Fibroblast of lung (primary cell): ENCODE data around the gene ZDHHC13. TPM values are rescaled to one million over a fixed set of nuclear protein-coding genes. Genes with fewer than 3 reads are reported as not detected.
A peak's percentile ranks its signal among the peaks of the same experiment; 100 is the strongest.
"Not testable (repeated sequence)": the region's sequence is repeated elsewhere in the genome, so short reads cannot be mapped to it uniquely, and the experiment has no call there.

ENCODE experiments used
- DNase-seq, 2 donors: peaks; one replicate each; pipeline versions ENCODE4 v3.0.0 to v3.0.0-alpha.2; 2010; ENCODE audit warnings: low read depth in 2 of 2
- H2AFZ ChIP-seq: 2 replicates; pipeline ENCODE4 v1.5.1; 2012; ENCODE audit warnings: low read length, control low read depth, inconsistent platforms
- H3K27ac ChIP-seq: 2 replicates; pipeline ENCODE4 v1.5.1; 2011; ENCODE audit warnings: low read length, control low read depth; ENCODE audit not compliant: insufficient read depth
- H3K27me3 ChIP-seq: 2 replicates; pipeline ENCODE4 v1.5.1; 2011; ENCODE audit warnings: mild to moderate bottlenecking, low read length; ENCODE audit not compliant: control insufficient read depth, insufficient read depth
- H3K36me3 ChIP-seq: 2 replicates; pipeline ENCODE4 v1.5.1; 2011; ENCODE audit warnings: low read length; ENCODE audit not compliant: control insufficient read depth, insufficient read depth
- H3K4me1 ChIP-seq: 2 replicates; pipeline ENCODE4 v1.5.1; 2011; ENCODE audit warnings: low read length; ENCODE audit not compliant: control insufficient read depth, insufficient read depth; ENCODE audit errors: extremely low read depth
- H3K4me2 ChIP-seq: 2 replicates; pipeline ENCODE4 v1.5.1; 2011; ENCODE audit warnings: low read length, control low read depth; ENCODE audit not compliant: insufficient read depth; ENCODE audit errors: extremely low read depth
- H3K4me3 ChIP-seq, 4 experiments: fragments of 200-600 bp in 1 of 4; sonication (generic) in 1 of 4; replicated peaks in 1 of 4; 2 replicates each; pipeline ENCODE4 v1.5.1; 2011 to 2016; ENCODE audit warnings: low read length in 4 of 4, low read depth in 3 of 4, mild to moderate bottlenecking in 3 of 4, control low read depth in 2 of 4, inconsistent platforms in 1 of 4, mixed read lengths in 1 of 4; ENCODE audit not compliant: insufficient read depth in 1 of 4; ENCODE audit errors: control extremely low read depth in 1 of 4
- H3K79me2 ChIP-seq: 2 replicates; pipeline ENCODE4 v1.5.1; 2012; ENCODE audit warnings: mild to moderate bottlenecking, low read length, inconsistent platforms; ENCODE audit not compliant: control insufficient read depth, insufficient read depth
- H3K9ac ChIP-seq: 2 replicates; pipeline ENCODE4 v1.5.1; 2011; ENCODE audit warnings: mild to moderate bottlenecking, low read length, control low read depth; ENCODE audit not compliant: insufficient read depth
- H3K9me3 ChIP-seq: 2 replicates; pipeline ENCODE4 v1.5.1; 2012; ENCODE audit warnings: low read depth, low read length; ENCODE audit not compliant: control insufficient read depth, insufficient read depth
- H4K20me1 ChIP-seq: 2 replicates; pipeline ENCODE4 v1.5.1; 2011; ENCODE audit warnings: low read length; ENCODE audit not compliant: control insufficient read depth, insufficient read depth; ENCODE audit errors: extremely low read depth
- EZH2 ChIP-seq: IDR thresholded peaks from 2 replicates; pipeline ENCODE4 v1.5.1; 2012; ENCODE audit warnings: low read length, control low read depth, mild to moderate bottlenecking; ENCODE audit errors: missing control alignments
- polyA plus RNA-seq, 2 donors: library from polyadenylated mRNA; depleted of rRNA in 1 of 2; stranded (reverse) in 1 of 2; unstranded in 1 of 2; fragments of >200 nt; gene quantifications; 2 replicates each; pipeline ENCODE4 v1.2.1, GENCODE V29; 2011 to 2012; ENCODE audit warnings: missing spikeins in 1 of 2
- total RNA-seq: library from RNA; depleted of rRNA; stranded (reverse); fragments of >200 nt; gene quantifications from 2 replicates; pipeline ENCODE4 v1.2.1, GENCODE V29; 2014
- TF ChIP-seq, protein P1 (sequence below), 2 donors: IDR thresholded peaks in 1 of 2; conservative IDR thresholded peaks in 1 of 2; 1 replicate in 1 of 2; 2 replicates in 1 of 2; pipeline ENCODE4 v1.5.1; 2011 to 2012; ENCODE audit warnings: low read length in 2 of 2, control low read depth in 1 of 2, inconsistent platforms in 1 of 2, low read depth in 1 of 2, mild to moderate bottlenecking in 1 of 2

The ZDHHC13 gene
- total and polyA plus RNA-seq, 2 donors (not counting 1 experiment from before 2014, with no cell fraction given) = 11.1 to 16.1 TPM

DNA sequence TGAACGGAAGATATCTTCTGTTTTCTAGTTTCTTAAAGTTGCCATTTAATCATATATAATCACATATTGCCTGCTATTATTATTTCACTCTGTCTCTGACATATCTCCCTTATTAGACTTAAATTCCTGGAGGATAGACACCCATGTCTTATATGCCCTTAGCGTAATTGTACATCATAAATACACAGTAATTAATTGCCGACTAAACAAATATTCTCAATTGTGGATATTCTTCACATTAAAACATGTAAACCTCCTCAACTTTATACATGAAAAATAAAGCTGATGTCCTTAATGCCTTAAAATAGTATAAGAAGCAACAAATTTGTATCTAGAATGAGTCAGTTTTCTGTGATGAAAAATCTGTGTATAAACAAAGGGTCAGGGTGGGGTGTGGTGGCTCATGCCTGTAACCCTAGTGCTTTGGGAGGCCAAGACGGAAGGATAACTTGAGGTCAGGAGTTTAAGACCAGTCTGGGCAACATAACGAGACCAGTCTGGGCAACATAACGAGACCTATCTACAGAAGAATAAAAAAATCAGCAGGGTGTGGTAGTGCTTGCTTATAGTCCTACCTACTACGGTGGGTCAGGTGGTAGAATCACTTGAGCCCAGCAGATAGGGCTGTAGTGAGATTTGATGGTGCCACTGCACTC is 6.1 kb downstream of the ZDHHC13 start:
- Histone ChIP-seq H3K27ac (no peak overlapping the region), H3K4me3 (no peak overlapping the region), H3K79me2 (no peaks in the 10 kb centered on the region), H2AFZ (no peak overlapping the region), H3K9ac (no peak overlapping the region), H3K36me3 (no peaks in the 10 kb centered on the region), H4K20me1 (no peaks in the 10 kb centered on the region), H3K4me1 (no peaks in the 10 kb centered on the region), H3K27me3 (no peaks in the 10 kb centered on the region), H3K4me2 (no peak overlapping the region), H3K9me3 (no peaks in the 10 kb centered on the region)
- TF ChIP-seq, protein P1, sequence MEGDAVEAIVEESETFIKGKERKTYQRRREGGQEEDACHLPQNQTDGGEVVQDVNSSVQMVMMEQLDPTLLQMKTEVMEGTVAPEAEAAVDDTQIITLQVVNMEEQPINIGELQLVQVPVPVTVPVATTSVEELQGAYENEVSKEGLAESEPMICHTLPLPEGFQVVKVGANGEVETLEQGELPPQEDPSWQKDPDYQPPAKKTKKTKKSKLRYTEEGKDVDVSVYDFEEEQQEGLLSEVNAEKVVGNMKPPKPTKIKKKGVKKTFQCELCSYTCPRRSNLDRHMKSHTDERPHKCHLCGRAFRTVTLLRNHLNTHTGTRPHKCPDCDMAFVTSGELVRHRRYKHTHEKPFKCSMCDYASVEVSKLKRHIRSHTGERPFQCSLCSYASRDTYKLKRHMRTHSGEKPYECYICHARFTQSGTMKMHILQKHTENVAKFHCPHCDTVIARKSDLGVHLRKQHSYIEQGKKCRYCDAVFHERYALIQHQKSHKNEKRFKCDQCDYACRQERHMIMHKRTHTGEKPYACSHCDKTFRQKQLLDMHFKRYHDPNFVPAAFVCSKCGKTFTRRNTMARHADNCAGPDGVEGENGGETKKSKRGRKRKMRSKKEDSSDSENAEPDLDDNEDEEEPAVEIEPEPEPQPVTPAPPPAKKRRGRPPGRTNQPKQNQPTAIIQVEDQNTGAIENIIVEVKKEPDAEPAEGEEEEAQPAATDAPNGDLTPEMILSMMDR (conservative IDR thresholded peaks at IDR 0.05 in 1 of 2, IDR thresholded peaks at IDR 0.05 in 1 of 2; ENCODE audit: low read depth in 1 of 2, low read length in 2 of 2) = no peak
- no peak for TF ChIP-seq EZH2
- DNase-seq = no peak

DNA sequence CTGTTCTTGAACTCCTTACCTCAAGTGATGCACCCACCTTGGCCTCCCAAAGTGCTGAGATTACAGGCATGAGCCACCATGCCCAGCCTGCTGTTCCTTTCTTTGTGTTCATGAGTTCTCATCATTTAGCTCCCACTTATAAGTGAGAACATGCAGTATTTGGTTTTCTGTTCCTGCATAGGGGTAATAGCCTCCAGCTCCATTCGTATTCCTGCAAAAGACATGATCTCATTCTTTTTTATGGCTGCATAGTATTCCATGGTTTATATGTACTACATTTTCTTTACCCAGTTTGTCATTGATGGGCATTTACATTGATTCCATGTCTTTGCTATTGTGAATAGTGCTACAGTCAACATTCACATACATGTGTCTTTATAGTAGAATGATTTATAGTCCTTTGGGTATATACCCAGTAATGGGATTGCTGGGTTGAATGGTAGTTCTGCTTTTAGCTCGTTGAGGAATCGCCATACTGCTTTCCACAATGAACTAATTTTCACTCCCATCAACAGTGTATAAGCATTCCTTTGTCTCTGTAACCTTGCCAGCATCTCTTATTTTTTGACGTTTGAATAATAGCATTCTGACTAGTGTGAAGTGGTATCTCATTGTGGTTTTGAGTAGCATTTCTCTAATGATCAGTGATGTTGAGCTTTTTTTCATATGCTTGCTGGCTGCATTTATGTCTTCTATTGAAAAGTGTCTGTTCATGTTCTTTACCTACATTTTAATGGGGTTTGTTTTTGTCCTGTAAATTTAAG is 9.8 kb downstream of the ZDHHC13 start:
- not testable (repeated sequence) for H3K9ac ChIP-seq, H4K20me1 ChIP-seq, H3K36me3 ChIP-seq, H3K4me3 ChIP-seq, H3K4me2 ChIP-seq, H3K27ac ChIP-seq, H2AFZ ChIP-seq, H3K79me2 ChIP-seq, H3K4me1 ChIP-seq, H3K27me3 ChIP-seq, H3K9me3 ChIP-seq
- peak in 1 of 2 donors; percentile 56 for DNase-seq

DNA sequence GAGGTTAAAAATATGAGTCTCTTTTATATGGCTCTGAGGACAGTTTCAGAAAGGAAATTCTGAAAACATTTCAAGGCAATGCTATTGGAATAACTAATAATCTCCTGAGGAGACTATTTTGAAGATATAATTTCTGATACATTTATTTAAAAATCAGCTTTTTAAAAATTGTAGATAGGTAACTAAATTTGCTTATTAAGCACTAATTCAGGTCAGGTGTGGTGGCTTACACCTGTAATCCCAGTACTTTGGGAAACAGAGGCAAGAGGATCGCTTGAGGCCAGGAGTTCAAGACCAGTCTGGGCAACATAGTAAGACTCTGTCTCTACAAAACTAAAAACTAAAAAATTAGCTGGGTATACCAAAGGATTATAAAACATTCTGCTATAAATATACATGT is 17.0 kb downstream of the ZDHHC13 start:
- Histone ChIP-seq H3K4me2 (no peak overlapping the region), H3K36me3 (no peaks in the 10 kb centered on the region), H4K20me1 (no peaks in the 10 kb centered on the region), H3K79me2 (no peaks in the 10 kb centered on the region), H3K9me3 (no peaks in the 10 kb centered on the region), H3K4me1 (no peaks in the 10 kb centered on the region), H3K27ac (no peak overlapping the region), H3K27me3 (no peaks in the 10 kb centered on the region), H2AFZ (no peak overlapping the region), H3K9ac (no peak overlapping the region), H3K4me3 (no peak overlapping the region)
- TF ChIP-seq, protein P1 (conservative IDR thresholded peaks at IDR 0.05 in 1 of 2, IDR thresholded peaks at IDR 0.05 in 1 of 2; ENCODE audit: low read depth in 1 of 2, low read length in 2 of 2) = no peak
- TF ChIP-seq EZH2 = no peak
- no peak for DNase-seq

DNA sequence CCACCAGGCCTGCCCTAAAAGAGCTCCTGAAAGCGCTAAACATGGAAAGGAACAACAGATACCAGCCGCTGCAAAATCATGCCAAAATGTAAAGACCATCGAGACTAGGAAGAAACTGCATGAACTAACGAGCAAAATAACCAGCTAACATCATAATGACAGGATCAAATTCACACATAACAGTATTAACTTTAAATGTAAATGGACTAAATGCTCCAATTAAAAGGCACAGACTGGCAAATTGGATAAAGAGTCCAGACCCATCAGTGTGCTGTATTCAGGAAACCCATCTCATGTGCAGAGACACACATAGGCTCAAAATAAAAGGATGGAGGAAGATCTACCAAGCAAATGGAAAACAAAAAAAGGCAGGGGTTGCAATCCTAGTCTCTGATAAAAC is 19.9 kb downstream of the ZDHHC13 start:
- not testable (repeated sequence) for H3K4me2 ChIP-seq, H3K27ac ChIP-seq, H3K27me3 ChIP-seq, H3K9me3 ChIP-seq, DNase-seq, H2AFZ ChIP-seq, H3K4me1 ChIP-seq, H3K36me3 ChIP-seq, H4K20me1 ChIP-seq, H3K4me3 ChIP-seq, H3K79me2 ChIP-seq, H3K9ac ChIP-seq
